HG03097 (cell line): ENCODE data around the gene MYO1A.

Experiments used
- ATAC-seq: cut with Tn5 transposase; IDR thresholded peaks from one replicate; pipeline ENCODE4 v1.9.1; 2021; ENCODE audit not compliant: unreplicated experiment, low FRiP score

Gene MYO1A

GRCh38 chr12:57049890-57050289 is at the start of gene MYO1A:
MYO1A (minus strand) TSS chr12:57050129; CDS start chr12:57048323, 1,806 bp downstream.
- ATAC-seq = no peak

GRCh38 chr12:57099047-57099714 is 49.3 kb upstream of the MYO1A start:
- no peak for ATAC-seq

GRCh38 chr12:57098546-57098945 is 48.6 kb upstream of the MYO1A start:
- no peak for ATAC-seq

- ATAC-seq = no peak
Observed at GRCh38 chr12:57097554-57097835, 47.6 kb upstream of the MYO1A start.

DNA sequence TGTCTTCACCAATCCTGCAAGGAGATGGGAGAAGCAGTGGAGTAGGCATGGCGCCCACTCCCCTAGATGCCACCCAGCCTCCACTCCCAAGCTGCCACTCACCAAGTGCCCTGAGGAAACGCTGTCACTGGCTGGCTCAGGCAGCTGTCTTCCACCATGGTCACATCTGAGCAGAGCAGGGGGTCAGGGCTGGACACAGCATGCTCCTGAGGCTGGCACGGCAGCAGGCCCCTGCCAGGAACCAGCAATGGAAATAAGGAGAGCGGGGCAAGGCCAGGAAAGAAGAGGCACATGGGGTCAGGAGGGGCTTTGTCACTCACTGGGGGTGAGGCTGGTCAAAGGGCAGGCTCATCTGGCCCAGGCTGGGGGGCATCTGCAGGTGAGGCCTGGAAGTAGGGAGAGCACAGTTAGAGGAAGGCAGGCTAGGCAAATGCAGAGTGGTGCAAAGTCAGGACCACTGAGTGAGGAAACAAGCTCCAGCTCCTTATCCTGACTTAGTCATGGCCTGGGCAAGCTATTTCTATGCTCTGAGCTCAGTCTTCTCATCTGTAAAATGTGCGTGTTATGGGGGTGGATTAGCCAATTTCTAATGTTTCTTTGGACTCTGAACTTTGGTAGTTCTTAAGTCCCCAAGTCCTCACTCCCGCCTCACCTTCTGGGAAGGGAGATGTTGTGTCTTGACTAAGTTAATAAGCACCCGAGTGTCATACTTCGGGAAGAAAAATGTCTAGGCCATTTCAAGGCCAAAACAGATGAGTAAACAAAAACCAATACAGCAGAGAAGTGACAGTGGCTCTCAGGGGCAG is 47.0 kb upstream of the MYO1A start:
- ATAC-seq = no peak

GRCh38 chr12:57096099-57096572 is 46.2 kb upstream of the MYO1A start:
- ATAC-seq = no peak

DNA sequence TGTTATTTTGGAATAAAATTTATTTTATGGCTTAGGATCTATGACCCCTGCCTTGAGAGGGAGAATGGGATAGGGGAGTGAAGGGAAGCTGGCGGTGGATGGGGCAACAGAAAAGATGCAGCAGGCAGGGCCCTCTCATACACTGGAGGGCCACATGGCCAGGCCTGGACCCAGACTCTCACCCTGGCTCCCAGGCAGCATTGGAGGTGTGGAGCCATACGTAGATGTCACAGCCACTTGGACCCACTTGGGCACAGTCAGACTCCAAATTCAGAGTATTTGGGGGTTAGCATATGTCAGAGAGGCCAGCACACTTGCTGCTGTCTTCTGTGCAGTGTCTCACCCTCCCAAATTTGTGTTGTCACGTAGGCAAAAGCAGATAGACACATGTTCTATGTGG is 45.5 kb upstream of the MYO1A start:
- no peak for ATAC-seq

DNA sequence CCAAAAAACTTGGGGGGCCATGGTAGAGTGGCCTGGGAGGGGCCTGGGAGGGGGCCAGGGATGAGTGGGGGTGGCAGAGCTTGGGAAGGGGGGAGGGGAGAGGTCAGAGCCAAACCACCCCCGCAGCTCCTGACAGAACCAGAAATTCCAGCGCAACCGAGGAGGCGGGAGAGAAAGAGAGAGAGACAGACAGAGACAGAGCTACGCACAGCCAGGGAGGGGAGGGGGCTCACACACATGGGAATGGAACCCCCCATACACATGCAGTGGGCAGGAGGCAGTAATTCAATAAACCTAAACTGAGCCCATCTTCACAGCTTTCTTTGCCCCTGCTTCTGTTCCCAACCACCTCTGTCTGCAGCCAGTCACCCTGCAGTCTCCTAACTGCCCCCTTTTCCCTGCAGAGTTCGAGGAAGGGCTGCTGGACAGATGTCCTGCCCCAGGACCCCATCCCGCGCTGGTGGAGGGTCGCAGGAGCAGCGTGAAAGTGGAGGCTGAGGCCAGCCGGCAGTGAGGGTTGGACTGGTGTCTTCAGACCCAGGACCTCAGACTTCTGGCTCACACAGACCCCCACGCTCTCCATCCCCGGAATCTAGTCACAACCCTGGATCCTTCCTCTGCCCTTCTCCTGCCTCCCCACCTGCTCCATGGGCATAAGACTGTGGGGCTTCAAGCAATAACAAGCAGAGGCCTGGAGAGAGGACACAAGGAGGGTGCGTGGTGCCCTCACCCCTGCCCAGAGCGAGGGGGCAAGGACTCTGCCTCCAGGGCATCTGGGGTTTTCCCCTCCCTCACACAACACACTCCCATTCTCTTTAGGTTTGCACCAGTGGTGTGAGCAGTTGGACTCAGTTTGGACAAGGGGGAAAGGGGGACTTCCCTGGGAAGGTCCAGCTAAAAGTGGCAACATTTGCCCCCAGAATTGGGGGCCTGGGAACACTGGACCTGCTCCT is 44.6 kb upstream of the MYO1A start:
- ATAC-seq = no peak

- ATAC-seq = no peak
Observed at GRCh38 chr12:57093415-57094207, 43.7 kb upstream of the MYO1A start.

- ATAC-seq = no peak
Observed at GRCh38 chr12:57092876-57093414, 43.0 kb upstream of the MYO1A start.

DNA sequence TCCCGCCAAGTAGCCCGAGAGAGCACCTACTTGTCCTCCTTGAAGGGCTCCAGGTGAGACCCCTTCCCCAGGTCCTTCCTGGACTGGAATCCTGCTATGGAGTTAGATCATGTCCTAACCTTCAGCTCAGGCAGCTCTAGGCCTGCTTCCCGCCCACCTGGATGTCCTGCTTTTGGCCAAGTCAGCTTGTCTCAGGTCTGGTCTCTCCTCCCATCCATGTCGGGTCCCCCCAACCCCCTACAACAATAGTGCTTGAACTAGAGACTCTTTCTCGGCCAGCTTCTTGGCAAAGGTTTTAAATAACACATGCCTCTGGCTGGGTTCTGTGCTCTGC is 42.6 kb upstream of the MYO1A start:
- ATAC-seq = no peak

- ATAC-seq = no peak
Observed at GRCh38 chr12:57091638-57092528, 42.0 kb upstream of the MYO1A start.

- no peak for ATAC-seq
Observed at GRCh38 chr12:57090924-57091637, 41.2 kb upstream of the MYO1A start.

DNA sequence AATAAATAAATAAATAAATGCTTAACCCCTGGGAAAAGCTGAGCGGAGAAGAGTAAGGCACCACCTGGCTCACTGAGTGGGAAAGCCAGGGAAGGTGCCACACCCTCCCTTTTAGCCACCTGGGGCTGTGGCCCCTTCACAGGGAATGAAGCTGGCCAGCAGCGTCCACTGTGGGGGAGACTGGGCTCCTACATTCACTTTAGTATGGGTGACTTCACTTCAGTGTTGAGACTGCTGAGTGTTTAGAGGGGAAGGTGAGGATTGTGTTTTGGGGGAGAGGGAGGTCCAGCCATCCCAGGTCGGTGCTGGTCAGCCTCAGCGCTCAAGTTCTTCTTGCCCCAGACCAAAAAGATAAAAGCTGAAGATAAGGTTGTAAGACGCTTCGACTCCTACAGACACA is 40.6 kb upstream of the MYO1A start:
- no peak for ATAC-seq

DNA sequence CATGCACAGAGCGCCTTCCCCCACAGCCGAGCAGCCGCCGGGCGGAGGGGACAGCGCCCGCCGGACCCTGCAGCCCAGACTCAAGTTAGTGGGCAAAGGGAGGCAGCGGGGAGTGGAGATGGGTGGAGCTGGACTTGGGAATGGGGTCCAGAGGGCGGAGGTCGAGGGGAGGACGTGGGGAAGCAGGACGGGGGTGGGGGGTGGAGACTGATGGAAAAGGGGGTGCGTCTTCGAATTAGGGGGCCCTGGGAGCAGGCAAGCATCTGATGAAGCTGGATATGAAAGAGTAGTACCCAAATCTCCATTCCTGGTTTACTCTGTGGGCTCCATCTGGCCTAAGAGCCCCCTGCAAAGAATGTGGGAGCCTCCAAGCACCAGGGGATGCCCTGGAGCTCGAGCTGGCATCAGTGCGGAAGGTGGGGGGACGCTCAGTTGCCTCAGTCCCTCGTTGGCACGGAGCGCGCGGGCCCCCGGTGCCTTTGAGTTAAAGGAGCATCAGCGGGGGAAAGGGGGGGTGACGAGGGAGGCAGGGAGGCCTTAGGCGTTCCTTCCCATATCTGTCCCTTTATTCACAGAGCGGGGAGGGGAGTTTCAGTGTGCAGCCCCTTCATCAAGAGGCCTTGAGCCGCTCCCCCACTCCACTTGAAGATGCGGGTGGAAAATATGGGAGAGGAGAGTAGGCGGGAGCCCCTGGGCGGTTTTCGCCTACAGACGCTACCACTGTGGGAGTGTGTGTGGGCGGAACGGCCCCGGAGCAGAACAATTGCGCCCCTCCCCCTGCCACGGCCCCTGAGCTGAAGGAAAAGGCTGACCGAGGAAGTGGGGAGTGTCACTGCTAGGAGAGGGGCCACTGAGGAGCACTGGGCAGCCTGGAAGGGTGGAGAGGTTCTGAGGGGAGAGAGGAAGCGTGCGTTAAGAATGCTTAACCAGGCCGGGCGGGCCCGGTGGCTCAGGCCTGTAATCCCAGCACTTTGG is 39.6 kb upstream of the MYO1A start:
- no peak for ATAC-seq

- ATAC-seq = peak; percentile 56
Observed at GRCh38 chr12:57088354-57089270, 38.7 kb upstream of the MYO1A start, which contains the start of gene NAB2. NAB2 (plus strand) TSS chr12:57089114; CDS start chr12:57089272, 158 bp downstream.
